Measurements from ENCODE around the gene ZFP36. TPM values are rescaled to one million over a fixed set of nuclear protein-coding genes. Genes with fewer than 3 reads are reported as not detected.

The ZFP36 gene
- total RNA-seq, 4 donors from 2014 or later, result 323 to 827 (median 509) TPM

DNA sequence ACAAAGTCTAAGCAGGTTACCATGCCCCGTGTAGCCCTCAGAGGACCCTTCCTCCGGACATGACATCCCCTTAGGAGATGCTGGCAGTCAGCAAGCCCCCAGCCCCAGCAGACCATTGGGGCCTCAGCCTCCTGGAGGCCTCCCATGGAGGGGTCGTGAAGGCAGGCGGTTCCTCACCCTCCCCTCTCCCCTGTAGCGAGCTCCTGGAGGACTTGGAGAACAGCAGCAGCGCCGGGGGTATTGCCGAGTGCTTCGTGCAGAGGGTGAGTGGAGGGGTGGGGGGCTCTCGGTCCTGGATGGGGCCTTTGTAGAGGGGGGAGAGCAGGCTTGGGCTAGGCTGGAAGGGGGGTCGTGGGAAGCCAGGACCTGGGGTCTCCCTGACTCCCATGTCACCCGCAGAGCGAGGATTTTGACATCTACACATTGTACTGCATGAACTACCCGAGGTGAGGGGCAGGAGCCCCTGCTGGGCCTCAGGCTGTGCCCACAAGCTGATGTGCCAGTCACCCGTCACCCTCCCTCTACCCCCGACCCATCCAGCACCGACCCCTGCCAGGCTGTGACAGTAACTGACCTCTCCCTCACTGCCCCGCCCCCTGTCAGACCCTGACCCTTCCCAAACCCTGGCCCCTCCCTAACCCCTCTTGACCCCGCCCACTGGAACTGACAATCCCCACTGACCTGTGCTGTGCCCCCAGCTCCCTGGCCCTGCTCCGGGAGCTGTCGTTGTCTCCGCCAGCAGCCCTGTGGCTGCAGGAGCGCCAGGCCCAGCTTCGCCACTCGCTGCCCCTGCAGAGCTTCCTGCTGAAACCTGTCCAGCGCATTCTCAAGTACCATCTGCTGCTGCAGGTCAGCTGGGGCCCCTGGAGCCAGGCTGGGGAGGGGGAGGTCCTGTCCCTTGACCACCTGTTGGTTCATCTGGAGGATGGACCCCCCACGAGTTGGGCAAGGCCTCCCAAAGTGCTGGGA, 9.8 kb downstream of the ZFP36 start:
- DNase-seq (ENCODE audit: low spot score), result no peak
- TF ChIP-seq, protein P1, sequence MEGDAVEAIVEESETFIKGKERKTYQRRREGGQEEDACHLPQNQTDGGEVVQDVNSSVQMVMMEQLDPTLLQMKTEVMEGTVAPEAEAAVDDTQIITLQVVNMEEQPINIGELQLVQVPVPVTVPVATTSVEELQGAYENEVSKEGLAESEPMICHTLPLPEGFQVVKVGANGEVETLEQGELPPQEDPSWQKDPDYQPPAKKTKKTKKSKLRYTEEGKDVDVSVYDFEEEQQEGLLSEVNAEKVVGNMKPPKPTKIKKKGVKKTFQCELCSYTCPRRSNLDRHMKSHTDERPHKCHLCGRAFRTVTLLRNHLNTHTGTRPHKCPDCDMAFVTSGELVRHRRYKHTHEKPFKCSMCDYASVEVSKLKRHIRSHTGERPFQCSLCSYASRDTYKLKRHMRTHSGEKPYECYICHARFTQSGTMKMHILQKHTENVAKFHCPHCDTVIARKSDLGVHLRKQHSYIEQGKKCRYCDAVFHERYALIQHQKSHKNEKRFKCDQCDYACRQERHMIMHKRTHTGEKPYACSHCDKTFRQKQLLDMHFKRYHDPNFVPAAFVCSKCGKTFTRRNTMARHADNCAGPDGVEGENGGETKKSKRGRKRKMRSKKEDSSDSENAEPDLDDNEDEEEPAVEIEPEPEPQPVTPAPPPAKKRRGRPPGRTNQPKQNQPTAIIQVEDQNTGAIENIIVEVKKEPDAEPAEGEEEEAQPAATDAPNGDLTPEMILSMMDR (IDR thresholded peaks at IDR 0.05), result no peak
- ATAC-seq (ENCODE audit: low FRiP score), result no peak

DNA sequence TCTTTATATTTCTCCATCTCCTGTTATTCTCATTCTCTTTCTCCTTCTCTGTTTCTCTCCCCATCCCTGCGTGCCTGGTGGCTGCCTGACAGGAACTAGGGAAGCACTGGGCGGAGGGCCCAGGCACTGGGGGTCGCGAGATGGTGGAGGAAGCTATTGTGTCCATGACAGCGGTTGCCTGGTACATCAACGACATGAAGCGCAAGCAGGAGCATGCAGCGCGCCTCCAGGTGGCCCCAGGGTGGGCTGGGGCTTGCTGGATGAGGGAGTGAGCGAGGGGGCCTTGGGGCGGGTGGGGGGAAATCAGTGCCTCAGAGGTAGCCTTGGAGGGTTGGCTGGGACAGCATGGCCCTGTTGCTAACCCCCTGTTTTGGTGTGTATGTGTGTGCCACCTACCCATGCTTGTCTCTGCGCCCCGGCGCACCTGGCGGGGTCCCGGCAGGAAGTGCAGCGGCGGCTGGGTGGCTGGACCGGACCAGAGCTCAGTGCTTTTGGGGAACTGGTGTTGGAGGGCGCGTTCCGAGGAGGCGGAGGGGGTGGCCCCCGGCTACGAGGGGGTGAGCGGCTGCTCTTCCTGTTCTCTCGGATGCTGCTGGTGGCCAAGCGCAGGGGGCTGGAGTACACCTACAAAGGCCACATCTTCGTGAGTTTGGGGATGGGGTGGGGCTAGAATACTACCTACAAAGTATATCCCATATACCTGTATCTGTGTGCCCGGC, 11.0 kb downstream of the ZFP36 start:
- TF ChIP-seq, protein P1 (IDR thresholded peaks at IDR 0.05), result no peak
- no peak for ATAC-seq (ENCODE audit: low FRiP score)
- DNase-seq (ENCODE audit: low spot score), result no peak

DNA sequence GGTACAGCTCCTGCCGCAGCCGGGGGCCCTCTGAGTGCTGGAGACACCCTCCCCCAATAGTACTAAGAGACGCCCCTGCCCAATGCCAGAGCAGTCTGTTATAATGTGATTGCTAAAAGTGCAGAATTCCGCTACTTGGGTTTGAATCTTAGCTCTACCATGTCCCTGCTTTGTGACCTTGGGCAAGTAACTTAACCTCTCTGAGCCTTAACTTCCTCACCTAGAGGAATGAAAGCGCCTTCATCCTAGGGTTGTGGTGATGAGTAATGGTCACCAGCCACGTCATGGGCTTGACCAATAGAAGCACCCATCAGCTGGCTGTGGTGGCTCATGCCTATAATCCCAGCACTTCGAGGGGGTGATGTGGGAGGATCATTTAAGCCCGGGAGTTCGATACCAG, 12.4 kb downstream of the ZFP36 start:
- no peak for ATAC-seq (ENCODE audit: low FRiP score)
- TF ChIP-seq, protein P1 (IDR thresholded peaks at IDR 0.05), result no peak
- DNase-seq (ENCODE audit: low spot score), result no peak

DNA sequence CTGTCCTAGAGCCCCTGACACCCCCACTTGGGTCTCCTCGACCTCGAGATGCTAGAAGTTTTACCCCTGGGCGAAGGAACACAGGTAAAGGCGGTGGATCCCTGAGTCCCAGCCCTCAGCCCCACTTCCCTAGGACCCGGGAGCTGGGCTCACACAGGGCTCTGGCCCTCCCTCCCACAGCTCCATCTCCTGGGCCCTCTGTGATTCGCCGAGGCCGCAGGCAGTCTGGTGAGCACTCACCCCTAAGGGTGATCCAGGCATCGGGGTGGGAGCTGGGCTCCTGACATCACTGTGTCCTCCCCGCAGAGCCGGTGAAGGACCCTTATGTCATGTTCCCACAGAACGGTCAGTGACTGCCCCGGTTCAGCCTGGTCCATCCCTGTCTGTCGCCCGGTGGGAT, 14.1 kb downstream of the ZFP36 start:
- TF ChIP-seq, protein P1 (IDR thresholded peaks at IDR 0.05), result no peak
- DNase-seq (ENCODE audit: low spot score), result no peak
- ATAC-seq (ENCODE audit: low FRiP score), result no peak

DNA sequence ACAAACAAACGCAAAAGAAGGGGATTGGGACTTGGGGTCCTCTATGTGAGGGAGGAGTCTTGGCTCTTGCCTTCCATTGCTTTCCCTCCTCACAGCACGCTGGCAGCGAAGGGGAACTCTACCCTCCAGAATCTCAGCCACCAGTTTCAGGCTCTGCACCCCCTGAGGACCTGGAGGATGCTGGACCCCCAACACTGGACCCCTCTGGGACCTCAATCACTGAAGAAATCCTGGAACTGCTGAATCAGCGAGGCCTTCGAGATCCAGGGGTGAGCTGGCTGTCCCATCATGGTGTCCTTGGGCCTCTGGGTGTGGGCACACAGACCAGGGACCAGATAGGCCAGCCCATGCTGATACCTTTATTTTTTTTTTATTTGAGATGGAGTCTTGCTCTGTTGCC, 15.4 kb downstream of the ZFP36 start:
- DNase-seq (ENCODE audit: low spot score), result no peak
- ATAC-seq (ENCODE audit: low FRiP score), result no peak
- TF ChIP-seq, protein P1 (IDR thresholded peaks at IDR 0.05), result no peak

DNA sequence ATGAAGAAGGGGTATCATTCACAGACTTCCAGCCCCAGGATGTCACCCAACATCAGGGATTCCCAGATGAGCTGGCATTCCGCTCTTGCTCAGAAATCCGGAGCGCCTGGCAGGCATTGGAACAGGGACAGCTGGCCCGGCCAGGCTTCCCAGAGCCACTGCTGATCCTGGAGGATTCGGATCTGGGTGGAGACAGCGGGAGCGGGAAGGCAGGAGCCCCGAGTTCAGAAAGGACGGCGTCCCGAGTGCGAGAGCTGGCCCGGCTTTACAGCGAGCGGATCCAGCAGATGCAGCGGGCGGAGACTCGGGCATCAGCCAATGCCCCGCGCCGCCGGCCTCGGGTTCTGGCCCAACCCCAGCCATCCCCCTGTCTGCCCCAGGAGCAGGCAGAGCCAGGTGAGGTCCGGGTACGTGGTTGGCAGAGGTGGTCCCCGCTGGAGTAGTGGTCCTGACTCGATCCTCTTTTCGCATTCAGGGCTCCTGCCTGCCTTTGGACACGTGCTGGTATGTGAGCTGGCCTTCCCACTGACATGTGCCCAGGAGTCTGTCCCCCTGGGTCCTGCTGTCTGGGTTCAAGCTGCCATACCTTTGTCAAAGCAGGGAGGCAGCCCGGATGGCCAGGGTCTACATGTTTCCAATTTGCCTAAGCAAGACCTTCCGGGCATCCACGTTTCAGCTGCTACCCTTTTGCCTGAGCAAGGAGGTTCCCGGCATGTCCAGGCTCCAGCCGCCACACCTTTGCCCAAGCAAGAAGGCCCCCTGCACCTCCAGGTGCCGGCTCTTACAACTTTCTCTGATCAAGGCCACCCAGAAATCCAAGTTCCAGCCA, 16.8 kb downstream of the ZFP36 start:
- no peak for DNase-seq (ENCODE audit: low spot score)

More for the DNA sequence above, 16.8 kb downstream of the ZFP36 start:
- no peak for ATAC-seq (ENCODE audit: low FRiP score)
- TF ChIP-seq, protein P1 (IDR thresholded peaks at IDR 0.05), result no peak
